HG02943 (cell line): Measurements from ENCODE around the gene FKBP1B.
"Not testable (repeated sequence)": the region's sequence is repeated elsewhere in the genome, so short reads cannot be mapped to it uniquely, and the experiment has no call there.

Experiments
- ATAC-seq: cut with Tn5 transposase; IDR thresholded peaks from one replicate; pipeline ENCODE4 v1.9.1; 2021; ENCODE audit warnings: mild to moderate bottlenecking, low read depth, moderate library complexity; ENCODE audit not compliant: unreplicated experiment

The FKBP1B gene

DNA sequence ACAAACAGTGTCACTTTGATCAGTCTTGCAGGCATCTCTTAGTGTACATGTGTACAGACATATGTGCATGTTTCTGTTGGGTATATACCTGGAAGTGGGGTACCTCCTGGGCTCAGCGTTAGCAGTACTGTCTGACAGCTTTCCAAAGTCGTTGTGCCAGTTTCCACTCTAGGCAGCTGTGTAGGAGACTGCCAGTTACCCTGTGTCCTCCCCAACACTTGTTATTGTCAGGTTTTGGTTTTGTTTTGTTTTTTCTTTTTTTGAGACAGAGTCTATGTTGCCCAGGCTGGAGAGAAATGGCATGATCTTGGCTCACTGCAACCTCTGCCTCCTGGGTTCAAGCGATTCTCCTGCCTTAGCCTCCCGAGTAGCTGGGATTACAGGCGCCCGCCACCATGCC is 6.2 kb downstream of the FKBP1B start:
- ATAC-seq: no peak

DNA sequence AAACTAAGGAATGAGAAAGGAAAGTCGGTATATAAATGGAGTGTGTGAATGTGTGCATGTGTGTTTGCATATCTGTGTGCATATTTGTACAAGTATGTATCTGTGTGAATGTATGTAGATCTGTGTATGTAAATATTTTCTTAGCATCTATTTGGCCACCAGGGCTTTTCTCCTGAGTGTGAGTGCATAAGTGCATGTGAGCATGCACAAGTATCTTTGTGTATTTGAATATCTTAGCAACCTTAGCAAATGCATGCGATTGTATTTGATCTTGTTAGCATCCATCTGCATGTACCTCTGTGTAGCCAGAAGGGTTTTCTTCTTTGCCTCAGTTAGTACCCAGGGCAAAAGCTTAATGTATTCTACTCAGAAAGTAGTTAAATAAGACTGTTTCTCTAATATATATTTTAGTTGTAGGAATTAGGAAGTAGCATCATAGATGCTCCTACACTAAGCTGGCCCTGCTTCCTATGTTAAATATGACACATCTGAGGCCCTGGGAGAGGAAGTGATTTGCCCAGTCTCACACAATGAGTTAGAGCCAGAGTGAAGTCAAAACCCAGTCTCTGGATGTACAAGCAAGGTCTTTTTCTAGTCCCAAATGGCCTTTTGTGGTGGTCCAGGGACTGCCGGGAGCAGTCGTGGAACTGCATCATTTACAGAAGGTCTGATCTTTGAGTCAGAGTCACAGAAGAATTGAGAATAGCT is 9.2 kb downstream of the FKBP1B start:
- no peak for ATAC-seq

DNA sequence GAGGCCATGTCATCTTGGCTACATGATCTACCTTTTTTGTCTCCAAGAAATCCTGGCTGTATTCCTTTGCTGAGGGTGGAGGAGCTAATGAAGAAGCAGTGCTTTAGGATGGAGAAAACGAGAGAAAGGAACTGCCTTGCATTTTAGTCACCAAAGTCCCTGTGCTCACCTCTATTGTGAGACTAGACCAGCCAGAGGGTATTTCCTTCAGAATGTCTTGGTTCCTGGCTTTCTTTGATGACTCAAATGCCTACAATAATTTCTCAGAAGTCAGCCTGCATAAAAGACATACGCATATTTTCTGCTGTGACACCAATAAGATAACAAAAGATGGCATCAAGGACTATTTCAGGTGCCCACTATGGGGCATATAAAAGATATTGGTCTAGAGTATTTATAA is 15.8 kb downstream of the FKBP1B start:
- no peak for ATAC-seq

DNA sequence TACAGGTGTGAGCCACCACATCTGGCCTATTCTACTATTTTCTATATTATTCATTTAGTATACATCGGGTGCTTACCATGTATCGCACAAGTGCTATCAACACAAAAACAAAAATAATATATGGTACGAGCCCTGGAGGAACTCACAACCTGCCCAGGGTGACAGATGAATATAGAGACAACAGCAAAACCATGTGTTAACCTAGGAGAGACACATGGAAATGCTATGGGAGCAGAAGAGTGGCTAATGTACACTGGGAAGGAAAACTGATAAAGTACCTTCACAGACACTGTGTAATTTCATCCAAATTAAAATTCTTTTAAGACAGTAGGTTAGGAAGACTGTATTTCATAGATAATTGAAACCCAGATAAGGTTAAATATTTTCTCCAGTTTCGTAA is 22.7 kb downstream of the FKBP1B start:
- no peak for ATAC-seq

DNA sequence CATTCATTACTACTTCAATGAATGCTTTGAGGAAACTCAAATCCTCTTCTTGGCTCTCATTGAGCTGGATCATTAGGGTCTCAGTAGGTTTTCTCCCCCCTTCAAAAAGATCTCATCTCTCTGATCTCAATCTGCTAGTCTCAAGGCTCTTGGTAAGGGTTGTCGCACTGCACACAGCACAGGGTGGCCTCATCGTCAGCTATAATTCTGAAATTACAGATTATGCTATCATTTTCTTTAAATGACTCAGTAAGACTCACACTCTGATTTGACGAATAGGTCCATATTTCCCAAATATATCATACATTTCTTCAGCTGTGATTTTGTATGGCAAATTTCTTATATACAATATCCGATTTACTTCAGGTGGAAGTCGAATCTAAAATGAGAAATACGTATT is 24.3 kb downstream of the FKBP1B start:
- ATAC-seq: no peak

DNA sequence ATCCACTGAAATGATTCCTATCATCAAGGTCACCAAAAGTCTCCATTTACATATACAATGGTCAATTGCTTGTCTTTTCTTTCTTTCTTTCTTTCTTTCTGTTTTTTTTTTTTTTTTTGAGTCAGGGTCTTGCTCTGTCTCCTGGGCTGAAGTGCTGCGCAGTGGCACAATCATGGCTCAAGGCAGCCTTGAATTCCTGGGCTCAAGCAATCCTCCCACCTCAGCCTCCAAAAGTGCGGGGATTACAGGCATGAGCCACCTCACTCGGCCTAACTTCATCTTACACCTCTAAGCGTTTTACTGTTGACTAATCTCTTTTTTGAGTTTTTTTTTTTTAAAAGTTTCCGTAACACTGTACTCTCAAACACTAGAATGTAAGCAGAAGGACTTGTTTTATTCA is 25.7 kb downstream of the FKBP1B start:
- ATAC-seq: no peak

DNA sequence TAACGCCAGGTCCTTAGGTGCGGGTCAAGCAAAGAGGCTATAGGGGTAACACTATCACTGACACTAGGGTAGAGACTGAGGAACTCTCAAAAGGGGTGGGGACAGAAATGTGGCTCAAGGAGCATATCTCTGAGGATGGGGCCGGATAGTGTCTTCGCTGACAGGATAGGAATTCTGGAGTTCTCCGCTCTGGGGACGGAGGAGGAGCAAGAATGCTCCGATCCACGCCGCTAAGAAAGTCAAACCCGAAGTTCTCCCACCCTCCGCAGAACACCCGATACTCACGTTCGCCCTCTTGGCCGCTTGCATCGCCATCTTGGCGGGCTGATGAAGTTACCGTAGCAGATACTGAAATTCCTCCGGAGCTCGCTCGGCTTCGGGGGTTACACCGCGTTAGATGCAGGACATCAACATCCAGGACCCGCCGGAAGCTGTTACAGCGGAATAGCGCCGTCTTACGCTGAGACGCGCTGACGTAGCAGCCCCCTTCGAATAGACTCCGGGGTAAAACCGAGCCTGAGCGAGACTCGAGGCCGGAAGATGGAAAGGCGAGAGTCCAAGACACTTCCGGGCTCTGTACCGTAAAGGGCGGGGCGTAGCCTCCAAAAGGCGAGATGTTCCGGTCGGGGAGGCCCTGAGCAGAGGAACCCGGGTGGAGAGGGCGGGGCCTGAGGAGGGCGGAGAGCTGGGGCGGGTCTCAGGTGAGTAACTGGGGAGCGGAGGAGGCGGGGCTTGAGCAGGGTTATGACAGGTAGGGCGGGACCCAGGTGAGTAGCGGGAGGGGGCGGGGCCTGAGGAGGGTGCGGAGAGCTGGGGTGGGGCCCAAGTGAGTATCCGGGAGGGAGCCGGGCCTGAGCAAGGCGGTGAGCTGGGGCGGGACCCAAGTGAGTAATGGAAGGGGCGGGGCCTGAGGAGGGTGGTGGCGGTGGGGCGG is 26.6 kb downstream of the FKBP1B start, which contains the start of gene SF3B6:
TSS of gene SF3B6 (minus strand) at position 412 of the 934 bp plus-strand sequence. CDS start at position 315, 97 bp downstream.
- ATAC-seq: peak; percentile 97

DNA sequence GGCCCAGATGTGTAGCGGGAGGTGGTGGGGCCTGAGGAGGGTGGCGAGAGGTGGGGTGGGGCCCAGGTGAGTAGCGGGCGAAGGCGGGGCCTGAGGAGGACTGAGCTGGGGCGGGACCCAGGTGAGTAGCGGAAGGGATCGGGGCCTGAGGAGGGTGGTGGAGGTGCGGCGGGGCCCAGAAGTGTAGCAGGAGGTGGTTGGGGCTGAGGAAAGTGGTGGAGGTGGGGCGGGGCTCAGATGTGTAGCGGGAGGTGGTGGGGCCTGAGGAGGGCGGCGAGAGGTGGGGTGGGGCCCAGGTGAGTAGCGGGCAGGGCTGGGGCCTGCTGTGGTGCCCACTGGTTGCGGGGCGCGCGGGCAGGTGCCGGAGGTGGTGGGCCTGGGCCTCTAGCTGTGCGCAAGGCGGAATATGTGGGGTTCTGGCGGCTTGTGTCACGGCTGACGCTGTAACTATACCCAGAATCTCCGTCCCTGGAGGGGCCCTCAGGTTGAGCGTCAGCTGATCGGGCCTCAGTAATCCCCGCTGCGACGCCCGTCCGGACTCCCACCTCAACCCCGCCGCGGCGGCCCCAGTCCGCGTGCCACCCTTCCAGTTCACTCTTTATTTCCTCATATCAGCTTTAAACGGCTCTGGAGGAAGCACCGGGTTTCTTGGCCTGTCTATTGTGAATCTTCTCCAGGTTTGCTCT is 27.5 kb downstream of the FKBP1B start:
- ATAC-seq: peak; percentile 15

DNA sequence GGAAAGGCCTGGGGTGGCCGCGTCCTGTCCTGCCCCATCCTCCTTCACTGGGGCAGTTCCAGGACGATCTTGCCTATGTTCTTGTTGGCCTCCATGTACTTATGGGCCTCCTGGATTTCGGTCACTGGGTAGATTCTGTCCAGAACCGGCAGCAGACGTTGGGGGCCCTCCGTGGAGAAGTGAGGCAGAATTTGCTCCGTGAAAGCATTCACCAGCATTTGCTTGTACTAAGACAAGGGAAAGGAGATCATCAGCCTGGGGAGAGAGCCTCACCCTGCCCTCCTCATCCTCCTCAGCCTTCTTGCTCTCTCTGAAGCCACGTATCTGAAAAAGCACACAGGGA is 28.0 kb downstream of the FKBP1B start:
- no peak for ATAC-seq

DNA sequence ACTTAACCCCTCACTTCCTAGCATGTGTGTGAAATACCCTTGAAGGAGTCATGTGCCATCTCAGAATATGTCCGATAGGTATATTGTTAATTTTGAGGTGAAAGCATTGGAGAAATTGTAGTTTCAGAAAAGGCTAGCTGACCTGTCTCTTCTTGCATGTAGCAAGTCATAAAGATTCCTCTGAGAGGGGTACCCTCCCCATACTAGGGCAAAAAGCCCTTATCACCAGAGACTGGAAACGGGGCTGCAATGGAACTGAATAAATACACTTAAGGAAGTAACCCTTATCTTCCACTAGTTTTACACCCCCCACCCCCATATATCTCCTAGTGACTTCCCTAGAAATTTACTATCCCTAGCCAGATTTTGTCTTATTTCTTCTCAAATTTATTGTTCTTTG is 28.3 kb downstream of the FKBP1B start:
- no peak for ATAC-seq

DNA sequence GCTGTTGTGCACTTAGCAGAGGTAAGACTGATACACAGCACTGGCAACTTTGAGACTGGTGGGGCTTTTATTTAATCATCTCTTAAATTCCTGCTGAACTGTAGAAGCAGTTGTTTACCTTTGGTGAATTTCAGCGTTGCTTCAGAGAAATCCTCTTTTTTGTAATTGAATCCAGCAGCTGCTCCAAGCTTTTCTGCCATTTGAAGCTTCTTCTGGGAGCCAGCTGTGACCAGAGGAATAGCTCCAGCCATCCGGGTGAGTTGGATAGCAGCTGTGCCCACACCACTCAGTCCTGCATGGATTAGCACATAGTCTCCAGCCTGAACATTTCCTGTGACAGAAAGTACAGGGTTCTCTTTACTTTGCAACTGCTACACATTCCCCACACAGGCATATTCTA is 31.2 kb downstream of the FKBP1B start:
- no peak for ATAC-seq

DNA sequence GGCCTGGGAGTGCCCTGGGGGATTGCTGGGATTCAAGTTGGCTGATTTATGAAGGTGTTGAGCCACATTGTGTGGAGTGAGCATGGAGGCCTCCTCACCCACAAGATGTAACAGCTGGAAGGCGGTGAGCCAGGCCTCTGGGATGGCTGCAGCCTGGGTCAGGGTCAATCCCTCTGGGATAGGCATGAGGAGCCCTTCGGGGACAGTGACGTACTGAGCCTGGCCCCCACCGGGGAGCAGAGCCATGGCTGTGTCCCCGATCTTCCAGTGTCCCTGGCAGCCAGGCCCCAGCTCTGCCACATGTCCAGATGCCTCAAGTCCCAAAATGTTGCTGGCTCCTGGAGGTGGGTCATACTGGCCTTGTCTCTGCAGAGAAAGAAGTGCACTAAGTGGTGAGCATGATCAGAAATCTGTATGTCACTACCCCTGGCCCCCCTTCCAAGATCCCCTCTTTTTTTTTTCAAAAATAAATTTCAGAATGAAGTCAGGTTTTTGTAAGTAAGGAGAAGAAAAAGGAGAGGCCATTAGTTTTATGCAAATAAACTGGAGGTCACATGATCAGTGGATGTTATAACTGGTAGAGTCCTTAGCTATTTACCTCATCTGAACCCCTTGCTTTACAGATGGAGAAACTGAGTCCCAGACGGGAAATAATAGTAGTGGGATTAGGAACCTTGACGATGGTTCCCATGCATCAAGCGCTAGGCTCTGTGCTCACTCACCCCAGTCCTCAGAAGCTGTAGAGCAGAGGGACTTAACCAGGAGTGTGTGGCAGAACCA is 33.4 kb downstream of the FKBP1B start:
- no peak for ATAC-seq

DNA sequence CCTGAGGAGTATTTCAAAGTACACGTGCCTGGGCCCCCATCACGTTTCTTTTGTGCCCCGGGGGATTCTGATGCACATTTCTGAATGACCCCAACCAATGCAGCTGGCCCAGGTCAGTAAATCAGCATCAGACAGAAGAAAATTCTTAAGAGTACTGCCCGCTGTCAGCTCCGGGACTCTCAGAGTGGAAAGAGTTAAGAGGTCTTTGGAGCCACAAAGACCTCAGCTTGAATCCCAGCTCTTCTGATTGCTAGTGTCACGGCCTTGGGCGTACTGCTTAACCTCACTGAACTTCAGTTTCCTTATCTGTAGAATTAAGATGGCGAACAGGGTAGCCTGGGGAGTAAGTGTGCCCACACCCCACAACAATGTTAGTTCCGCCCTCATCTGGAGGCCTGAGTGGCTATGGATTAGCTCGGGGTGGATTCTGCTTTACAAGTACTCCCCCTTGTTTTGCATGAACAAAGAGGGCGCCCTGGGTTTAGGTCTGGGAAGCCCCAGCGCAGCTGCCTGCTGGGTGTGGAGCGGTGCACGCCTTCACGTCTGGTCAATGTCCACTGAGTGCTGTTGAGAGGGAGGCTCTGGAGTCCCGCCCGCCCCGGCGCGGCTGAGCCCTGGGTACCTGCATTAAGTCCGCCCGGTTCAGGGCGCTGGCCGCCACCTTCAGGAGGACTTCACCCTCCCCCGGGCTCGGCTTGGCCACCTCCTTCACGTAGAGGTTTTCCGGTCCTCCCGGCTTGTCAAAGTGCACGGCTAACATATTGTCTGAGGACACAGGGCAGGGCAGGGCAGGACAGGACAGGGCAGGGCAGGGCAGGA is 34.2 kb downstream of the FKBP1B start:
- ATAC-seq: peak; percentile 69

DNA sequence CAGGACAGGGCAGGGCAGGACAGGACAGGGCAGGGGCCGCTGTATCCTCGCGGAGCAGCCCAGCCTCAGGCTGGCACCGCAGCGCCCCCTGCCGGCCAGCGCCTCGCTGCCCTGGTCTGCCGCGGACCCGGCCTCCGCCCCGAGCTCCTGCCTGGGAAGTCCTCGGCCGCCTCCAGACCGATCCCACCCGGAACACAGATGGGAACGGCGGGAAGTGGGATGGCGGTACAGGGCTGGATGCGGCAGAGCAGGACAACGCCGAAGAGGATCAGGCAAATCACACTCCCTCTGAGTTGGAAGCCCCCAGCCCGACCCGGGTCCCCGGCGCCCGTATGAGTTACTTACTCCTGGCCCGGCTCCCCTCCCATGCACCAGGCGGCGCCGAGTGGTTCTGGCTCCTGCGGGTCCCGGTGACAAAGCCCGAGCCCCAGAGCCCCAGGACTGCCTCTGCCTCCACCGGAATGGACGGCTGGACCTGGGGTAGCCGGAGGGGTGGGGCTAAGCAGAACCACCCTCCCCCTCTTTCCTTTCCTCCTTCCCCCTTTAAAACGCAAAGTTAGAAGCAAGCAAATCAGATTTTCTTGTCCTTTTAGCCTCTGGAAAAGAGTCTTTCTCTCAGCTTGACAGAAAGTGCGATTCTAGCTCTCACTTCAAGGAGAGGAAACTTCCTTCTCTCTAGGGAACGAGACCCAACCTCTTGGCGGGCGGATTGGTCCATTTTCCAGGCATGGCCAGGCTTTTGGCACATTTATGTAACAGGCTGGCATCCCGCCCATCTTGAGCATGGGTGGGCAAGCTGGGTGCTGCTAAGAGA is 35.1 kb downstream of the FKBP1B start, which contains the start of gene TP53I3:
TSS of gene TP53I3 (minus strand) at position 449 of the 814 bp plus-strand sequence. CDS start 508 bp downstream, outside the sequence.
- peak; percentile 89 for ATAC-seq

DNA sequence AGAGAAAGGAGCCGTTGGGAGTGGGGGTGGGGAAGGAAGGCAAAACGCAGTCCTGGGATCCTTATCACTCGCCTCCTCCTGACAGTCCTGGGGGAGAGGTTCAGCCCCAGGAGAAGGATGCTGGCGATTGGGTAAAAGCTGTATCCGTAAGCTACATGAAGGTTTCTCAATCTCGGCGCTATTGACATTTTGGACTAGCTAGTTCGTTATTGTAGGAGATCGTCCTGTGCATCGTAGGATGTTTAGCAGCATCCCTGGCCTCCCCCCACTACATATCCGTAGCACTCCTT is 35.6 kb downstream of the FKBP1B start:
- no peak for ATAC-seq

DNA sequence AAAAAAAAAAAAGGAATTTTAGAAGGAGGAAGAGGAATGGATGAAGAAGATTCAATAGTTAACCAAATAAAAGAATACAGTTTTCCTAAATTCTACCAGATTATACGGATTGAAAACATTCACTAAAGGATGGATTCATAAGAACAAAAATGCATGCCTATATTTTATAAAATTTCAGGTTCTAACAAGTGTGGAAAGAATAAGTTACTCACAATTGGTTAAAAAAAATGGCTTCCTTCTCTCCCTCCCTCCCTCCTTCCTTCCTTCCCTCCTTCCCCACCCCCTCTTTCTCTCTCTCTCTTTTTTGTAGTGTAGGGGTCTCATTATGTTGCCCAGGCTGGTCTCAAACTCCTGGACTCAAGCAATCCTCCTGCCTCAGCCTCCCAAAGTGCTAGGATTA is 36.7 kb downstream of the FKBP1B start:
- ATAC-seq: no peak

DNA sequence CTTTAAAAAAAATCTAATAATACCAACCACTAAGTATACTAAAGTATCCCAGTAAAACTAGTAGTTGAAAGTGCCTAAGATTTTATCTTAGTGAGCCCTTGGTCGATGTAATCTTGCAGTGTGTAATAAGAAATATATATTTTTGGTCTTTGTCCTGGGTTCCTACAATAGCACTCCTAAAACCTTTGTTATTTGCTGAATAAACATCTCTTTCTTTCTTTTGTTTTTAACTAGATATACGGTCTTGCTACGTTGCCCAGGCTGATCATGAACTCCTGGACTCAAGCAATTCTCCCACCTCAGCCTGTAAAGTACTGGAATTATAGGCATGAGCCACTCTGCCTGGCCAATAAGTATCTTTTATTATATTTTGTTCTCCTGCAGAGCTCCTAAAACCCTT is 37.5 kb downstream of the FKBP1B start:
- no peak for ATAC-seq

DNA sequence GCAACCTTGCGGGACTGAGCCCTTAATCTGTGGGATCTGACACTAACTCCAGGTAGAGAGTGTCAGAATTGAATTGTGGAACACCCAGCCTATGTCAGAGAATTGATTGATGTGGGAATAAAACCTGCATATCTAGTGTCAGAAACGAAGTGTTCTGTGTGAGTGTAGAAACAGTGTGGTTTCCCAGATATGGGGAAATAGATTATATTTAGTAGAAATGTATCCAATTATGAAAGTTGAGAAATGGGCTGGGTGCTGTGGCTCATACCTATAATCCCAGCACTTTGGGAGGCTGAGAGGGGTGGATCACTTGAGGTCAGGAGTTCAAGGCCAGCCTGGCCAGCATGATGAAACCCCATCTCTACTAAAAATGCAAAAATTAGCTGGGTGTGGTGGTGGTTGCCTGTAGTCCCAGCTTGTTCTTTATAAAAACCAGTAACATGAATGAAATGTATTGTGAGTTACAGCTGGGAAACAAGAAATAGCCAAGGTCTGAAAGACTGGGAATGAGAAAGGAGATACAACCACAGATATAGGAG is 39.3 kb downstream of the FKBP1B start:
- no peak for ATAC-seq

DNA sequence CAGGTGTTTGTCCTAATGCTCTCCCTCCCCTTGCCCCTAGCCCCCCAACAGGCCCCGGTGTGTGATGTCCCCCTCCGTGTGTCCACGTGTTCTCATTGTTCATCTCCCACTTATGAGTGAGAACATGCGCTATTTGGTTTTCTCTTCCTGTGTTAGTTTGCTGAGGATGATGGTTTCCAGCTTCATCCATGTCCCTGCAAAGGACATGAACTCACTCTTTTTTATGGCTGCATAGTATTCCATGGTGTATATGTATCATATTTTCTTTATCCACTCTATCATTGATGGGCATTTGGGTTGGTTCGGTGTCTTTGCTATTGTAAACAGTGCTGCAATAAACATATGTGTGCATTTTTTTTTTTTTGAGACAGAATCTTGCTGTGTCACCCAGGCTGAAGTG is 43.7 kb downstream of the FKBP1B start:
- not testable (repeated sequence) for ATAC-seq
